Thyroid gland (tissue), 4 donors: Measurements from ENCODE around the gene ANKMY1.

Experiments
- CTCF ChIP-seq, 6 experiments: fragments of 200-600 bp in 3 of 6; fragments of 450-650 bp in 3 of 6; sonication (generic) in 3 of 6; IDR thresholded peaks; one replicate each; pipeline ENCODE4 v1.5.1; 2016 to 2019; ENCODE audit warnings: antibody characterized with exemption in 6 of 6, mild to moderate bottlenecking in 2 of 6, inconsistent platforms in 1 of 6, moderate library complexity in 1 of 6
- POLR2A ChIP-seq, 2 donors: fragments of 450-650 bp; IDR thresholded peaks; one replicate each; pipeline ENCODE4 v1.6.1; 2017; ENCODE audit warnings: antibody characterized with exemption in 2 of 2, mild to moderate bottlenecking in 2 of 2, moderate library complexity in 1 of 2

GRCh38 chr2:240570531-240571313, 12.9 kb upstream of the ANKMY1 start:
- TF ChIP-seq CTCF (IDR thresholded peaks at IDR 0.05) = no peak
- TF ChIP-seq POLR2A (IDR thresholded peaks at IDR 0.05) = no peak
